ENCODE measurements around the gene LEPROT. TPM values are rescaled to one million over a fixed set of nuclear protein-coding genes. Genes with fewer than 3 reads are reported as not detected.

Gene LEPROT
- total and polyA plus RNA-seq, 2 of the 8 experiments (the other 6 are each of a cell fraction or from before 2014, with no cell fraction given), result 25.7 to 27.2 TPM

DNA sequence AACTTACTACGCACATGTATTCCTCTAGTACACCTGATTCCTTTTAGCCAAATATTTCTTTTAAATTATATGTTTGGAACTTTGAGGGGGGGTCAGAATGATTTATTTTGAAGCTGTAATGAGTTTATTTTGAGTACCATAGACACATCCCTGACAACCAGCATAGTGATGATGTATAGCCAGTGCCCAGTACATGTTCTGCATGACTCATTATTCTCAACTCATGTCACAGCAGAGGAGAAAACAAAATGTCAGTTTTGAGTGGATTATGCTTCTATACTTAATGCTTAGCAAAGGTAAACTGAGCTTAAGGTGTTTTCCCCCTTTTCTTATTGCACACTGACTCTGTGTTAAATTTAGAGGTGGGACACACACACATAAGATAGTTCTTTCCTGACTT, 22.4 kb upstream of the LEPROT start:
- Histone ChIP-seq H3K4me3 (ENCODE audit: extremely low read depth in 1 of 4, insufficient read depth in 2 of 4, low read depth in 3 of 4, low read length in 4 of 4) (no peak overlapping the region), H4K5ac (ENCODE audit: insufficient read length, low read depth, low read length) (no peak overlapping the region), H2AK5ac (ENCODE audit: low read depth, low read length) (no peak overlapping the region), H3K27ac (ENCODE audit: low read depth, low read length) (no peak overlapping the region), H2BK15ac (ENCODE audit: low read length) (no peak overlapping the region), H2BK20ac (ENCODE audit: low read length) (no peak overlapping the region), H4K20me1 (replicated peaks in 1 of 2; ENCODE audit: control insufficient read depth in 1 of 2, insufficient read depth in 2 of 2, low read length in 2 of 2) (no peaks in the 10 kb centered on the region), H3K18ac (ENCODE audit: extremely low read depth, low read length) (no peak overlapping the region), H4K8ac (ENCODE audit: extremely low read depth, insufficient read depth, low read length) (no peak overlapping the region), H2AFZ (ENCODE audit: low read length) (no peak overlapping the region), H2BK5ac (ENCODE audit: low read depth, low read length) (no peak overlapping the region), H3K79me1 (ENCODE audit: low read depth, low read length) (no peaks in the 10 kb centered on the region), H4K91ac (replicated peaks; ENCODE audit: insufficient read length, low read length) (no peak overlapping the region), H3K14ac (ENCODE audit: insufficient read length) (no peak overlapping the region), H3K36me3 (ENCODE audit: control insufficient read depth in 2 of 4, insufficient read depth in 4 of 4, low read length in 3 of 4) (no peaks in the 10 kb centered on the region), H3K4ac (replicated peaks; ENCODE audit: insufficient read length, low read depth, low read length) (no peak overlapping the region), H3K56ac (replicated peaks; ENCODE audit: insufficient read length, low read depth, low read length) (no peak overlapping the region), H3K23ac (ENCODE audit: insufficient read length) (no peak overlapping the region), H3K79me2 (ENCODE audit: control insufficient read depth in 1 of 2, insufficient read depth in 2 of 2, low read length in 2 of 2) (no peaks in the 10 kb centered on the region), H2BK120ac (replicated peaks; ENCODE audit: low read depth, low read length) (no peak overlapping the region), H3K4me1 (replicated peaks in 1 of 4; ENCODE audit: control insufficient read depth in 3 of 4, insufficient read depth in 4 of 4, low read length in 3 of 4) (peaks cover 0 to 3% (median under 1%) of the 10 kb centered on the region in 4 experiments; a peak in 5 of 7 replicates), H2BK12ac (ENCODE audit: low read depth, low read length) (no peak overlapping the region), H3K9ac (replicated peaks in 1 of 4; ENCODE audit: extremely low read depth in 1 of 4, low read depth in 3 of 4, low read length in 3 of 4) (no peak overlapping the region), H3K4me2 (ENCODE audit: insufficient read depth in 1 of 2, low read depth in 2 of 2, low read length in 2 of 2) (no peak overlapping the region), H3K23me2 (ENCODE audit: low read depth, low read length) (no peaks in the 10 kb centered on the region), H3K9me3 (ENCODE audit: insufficient read depth in 2 of 2, low read depth in 1 of 2, low read length in 1 of 2) (no peaks in the 10 kb centered on the region; a peak in 1 of 4 replicates), H3K27me3 (replicated peaks in 1 of 4; ENCODE audit: control insufficient read depth in 3 of 4, extremely low read depth in 1 of 4, insufficient read depth in 3 of 4, low read length in 3 of 4) (no peaks in the 10 kb centered on the region)
- no peak for FAIRE-seq
- ChIA-PET POLR2A (ENCODE audit: partially characterized antibody) (interaction anchor here (0.6 to 0.9 kb wide), 2 partner anchors 10 to 21 kb away, joined by 3 to 4 read pairs; no protein-coding TSS in a partner anchor), CTCF (ENCODE audit: partially characterized antibody) (no interaction called here)
- no peak for DNase-seq (ENCODE audit: low read depth in 1 of 2, low spot score in 2 of 2)
- WGBS, 2 experiments (ENCODE audit: extremely low coverage in 1 of 2, insufficient coverage in 1 of 2, insufficient read length in 1 of 2, insufficient replicate concordance in 2 of 2, low coverage in 1 of 2, low lambda C conversion rate in 2 of 2, missing lambda C conversion rate in 1 of 2), result 95% methylated on average over 1 of the region's 1 CpG; no CpG with 5 or more reads in 1 of the 2 experiments
- TF ChIP-seq POLR2A (IDR thresholded peaks at IDR 0.05; ENCODE audit: control extremely low read depth in 1 of 2, low read depth in 2 of 2, low read length in 2 of 2) (no peak), GTF2F1 (IDR thresholded peaks at IDR 0.05; ENCODE audit: borderline replicate concordance, low read depth, low read length) (no peak), BACH1 (IDR thresholded peaks at IDR 0.05; ENCODE audit: low read length) (no peak), KDM4A (IDR thresholded peaks at IDR 0.05; ENCODE audit: low read depth, low read length, severe bottlenecking) (no peak), POU5F1 (IDR thresholded peaks at IDR 0.05; ENCODE audit: low read depth, low read length) (no peak), SIN3A (conservative IDR thresholded peaks at IDR 0.05 in 1 of 2, IDR thresholded peaks at IDR 0.05 in 1 of 2; ENCODE audit: low read depth in 1 of 2, low read length in 2 of 2) (no peak)

Data from H1 (cell line).